HPDE6-E6E7 (cell line): Measurements from ENCODE around the gene WBP4.
"Not testable (repeated sequence)": the region's sequence is repeated elsewhere in the genome, so short reads cannot be mapped to it uniquely, and the experiment has no call there.

Source experiments
- DNase-seq: peaks from one replicate; pipeline ENCODE4 v3.0.0; 2011; ENCODE audit warnings: missing footprints; ENCODE audit errors: extremely low spot score

The WBP4 gene

GRCh38 chr13:41079725-41080124 is 18.4 kb downstream of the WBP4 start:
- no peak for DNase-seq

DNA sequence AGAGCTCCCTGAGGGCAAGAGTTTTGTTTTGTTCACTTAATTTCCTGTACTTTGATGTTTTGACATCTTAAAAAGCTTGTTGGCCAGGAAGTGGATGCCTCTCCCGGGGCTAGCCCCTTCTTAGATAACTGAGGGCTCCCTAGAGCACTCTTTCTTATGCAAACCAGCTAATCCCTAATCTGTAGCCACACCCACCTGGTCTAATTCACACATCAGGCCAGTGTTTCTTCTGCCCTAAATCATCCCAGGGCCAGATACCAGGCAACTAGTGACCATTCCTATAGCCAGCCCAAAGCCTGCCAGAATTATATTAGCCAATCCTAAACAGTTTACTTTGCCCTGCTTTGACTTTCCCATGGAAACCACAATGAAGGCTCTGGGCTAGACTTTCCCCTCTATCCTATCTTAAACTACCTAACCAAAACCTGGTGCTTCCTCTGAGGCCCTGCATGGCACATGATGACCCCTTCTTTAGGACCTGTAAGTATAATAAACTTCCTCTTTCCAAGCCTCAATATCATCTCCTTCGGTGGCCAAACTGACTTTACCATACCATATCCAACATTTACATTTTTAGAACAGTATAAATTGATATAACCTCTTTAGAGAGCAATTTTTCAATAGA is 24.8 kb downstream of the WBP4 start:
- DNase-seq: no peak

GRCh38 chr13:41095681-41096080 is 34.4 kb downstream of the WBP4 start:
- not testable (repeated sequence) for DNase-seq

DNA sequence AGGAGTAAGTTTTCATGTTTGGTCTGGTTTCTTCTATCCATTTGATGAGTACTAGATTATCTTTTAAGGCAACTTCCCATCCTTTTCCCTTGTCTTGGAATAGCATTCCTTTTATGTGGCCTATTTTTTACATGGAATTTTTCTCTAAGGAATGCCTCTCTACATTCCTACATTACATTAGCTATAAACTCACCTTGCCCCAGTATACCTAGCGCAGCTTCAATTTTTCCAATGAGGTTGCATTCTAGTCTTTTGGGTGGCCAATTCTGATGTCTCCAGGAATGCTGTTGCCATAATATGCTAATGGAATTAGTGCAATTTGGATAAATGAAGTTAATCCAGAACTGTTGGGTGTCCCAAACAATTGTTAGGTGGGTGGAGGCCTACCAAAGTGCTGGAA is 37.5 kb downstream of the WBP4 start:
- no peak for DNase-seq

DNA sequence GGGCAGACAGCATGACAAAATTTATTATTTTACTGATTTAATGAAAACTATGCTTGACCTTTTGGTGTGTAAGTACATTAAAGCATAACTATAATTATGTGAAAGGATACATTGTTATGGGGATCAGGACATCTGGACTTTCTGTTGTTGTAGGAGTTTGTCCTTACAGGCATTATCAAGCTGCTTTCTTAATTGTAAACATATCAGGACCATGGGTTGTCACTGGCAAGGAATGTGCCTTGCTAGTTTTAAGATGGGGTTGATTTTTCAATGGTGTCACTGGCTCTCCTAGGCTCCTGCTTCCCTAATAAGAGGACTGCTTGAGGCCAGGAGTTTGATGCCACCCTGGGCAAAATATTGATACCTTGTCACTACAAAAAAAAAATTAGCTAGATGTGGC is 38.7 kb downstream of the WBP4 start:
- no peak for DNase-seq

DNA sequence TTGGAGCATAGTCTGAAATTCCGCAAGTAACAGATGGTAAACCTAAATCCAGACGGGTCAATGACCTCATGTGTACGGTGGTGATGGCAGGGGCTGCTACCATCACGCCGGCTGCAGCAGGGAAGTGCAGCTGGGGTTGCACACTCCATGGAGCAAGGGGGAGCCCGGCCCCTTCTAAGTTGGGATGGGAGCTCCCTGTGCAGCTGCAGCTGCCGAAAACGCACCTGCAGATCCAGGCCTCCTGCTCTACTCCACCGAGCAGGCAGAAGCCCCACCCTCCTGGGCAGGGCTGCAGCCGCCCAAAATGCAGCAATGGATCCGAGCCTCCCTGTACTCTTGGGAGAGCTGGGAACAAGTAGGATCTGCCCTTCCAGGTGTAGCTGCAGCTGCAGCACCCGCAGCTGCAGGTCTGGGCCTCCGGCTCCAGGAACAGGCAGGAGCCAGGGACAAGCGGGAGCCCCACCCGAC is 45.8 kb downstream of the WBP4 start:
- DNase-seq: no peak

GRCh38 chr13:41107584-41108014 is 46.3 kb downstream of the WBP4 start:
- DNase-seq: no peak

- DNase-seq: no peak
Measured at GRCh38 chr13:41111454-41111853, 50.1 kb downstream of the WBP4 start.

- DNase-seq: no peak
Measured at GRCh38 chr13:41117869-41118268, 56.6 kb downstream of the WBP4 start.

GRCh38 chr13:41122838-41123237 is 61.5 kb downstream of the WBP4 start:
- no peak for DNase-seq

DNA sequence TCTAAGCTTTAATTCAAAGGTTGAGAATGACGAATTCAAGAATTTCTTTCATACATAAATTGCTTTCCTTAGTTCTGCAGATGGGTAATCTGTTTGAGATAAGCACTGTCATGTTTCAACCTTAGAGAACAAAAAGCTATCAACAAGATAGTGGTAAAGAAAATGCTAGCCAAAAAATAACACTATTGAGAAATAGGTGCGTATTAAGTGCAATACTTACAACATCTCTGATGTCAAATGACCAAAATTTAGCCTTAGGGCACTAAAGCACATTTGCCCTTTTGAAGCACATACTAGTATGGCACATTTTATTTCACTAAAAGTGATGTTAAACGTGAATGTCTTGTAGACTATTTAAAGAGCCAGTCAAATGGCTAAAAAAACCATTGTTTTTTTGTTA is 66.4 kb downstream of the WBP4 start:
- DNase-seq: no peak

- DNase-seq: no peak
Measured at GRCh38 chr13:41130356-41130755, 69.0 kb downstream of the WBP4 start.

- not testable (repeated sequence) for DNase-seq
Measured at GRCh38 chr13:41131189-41131588, 69.9 kb downstream of the WBP4 start.

- not testable (repeated sequence) for DNase-seq
Measured at GRCh38 chr13:41131660-41132511, 70.6 kb downstream of the WBP4 start.

DNA sequence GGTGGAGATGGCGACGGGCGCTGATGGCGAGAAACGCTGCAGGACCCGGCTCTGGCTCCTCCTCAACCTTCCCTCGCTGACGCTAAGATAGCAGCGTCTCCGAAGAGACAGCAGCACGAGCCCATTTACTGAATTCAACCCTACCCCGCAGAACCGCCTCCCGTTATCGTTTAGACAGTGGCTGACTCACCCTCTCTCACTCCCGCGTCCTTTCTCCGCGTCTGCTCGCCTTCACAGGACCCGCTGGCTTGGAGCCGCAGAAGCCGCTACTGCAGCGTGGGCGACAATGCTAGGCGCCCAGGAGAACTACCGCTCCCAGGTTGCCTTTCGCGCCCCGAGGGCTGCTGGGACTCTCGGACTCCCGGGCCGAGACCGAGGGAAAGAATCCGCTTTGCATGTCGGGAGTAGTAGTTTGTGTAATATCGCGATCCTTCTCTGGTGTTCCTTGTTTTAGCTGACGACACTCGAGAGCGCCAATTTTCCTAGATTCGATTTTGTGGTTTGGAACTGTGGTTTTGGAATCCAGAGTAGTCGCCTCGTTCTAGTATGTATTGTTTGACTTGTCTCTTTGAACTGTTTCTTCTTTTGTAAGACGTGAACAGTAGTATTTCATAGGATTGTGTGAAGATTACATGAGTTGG is 71.3 kb downstream of the WBP4 start, which contains the start of gene KBTBD6:
KBTBD6 (minus strand) TSS at position 291 of the 641 bp plus-strand sequence. CDS start 291 bp downstream, outside the sequence.
- peak; percentile 63 for DNase-seq
